Epidermal melanocyte (primary cell): Measurements from ENCODE around the gene COA4.
"Not testable (repeated sequence)": the region's sequence is repeated elsewhere in the genome, so short reads cannot be mapped to it uniquely, and the experiment has no call there.

Source experiments
- DNase-seq: peaks from one replicate; pipeline ENCODE4 v3.0.0; 2011; ENCODE audit warnings: low spot score; ENCODE audit not compliant: insufficient read length

The COA4 gene

DNA sequence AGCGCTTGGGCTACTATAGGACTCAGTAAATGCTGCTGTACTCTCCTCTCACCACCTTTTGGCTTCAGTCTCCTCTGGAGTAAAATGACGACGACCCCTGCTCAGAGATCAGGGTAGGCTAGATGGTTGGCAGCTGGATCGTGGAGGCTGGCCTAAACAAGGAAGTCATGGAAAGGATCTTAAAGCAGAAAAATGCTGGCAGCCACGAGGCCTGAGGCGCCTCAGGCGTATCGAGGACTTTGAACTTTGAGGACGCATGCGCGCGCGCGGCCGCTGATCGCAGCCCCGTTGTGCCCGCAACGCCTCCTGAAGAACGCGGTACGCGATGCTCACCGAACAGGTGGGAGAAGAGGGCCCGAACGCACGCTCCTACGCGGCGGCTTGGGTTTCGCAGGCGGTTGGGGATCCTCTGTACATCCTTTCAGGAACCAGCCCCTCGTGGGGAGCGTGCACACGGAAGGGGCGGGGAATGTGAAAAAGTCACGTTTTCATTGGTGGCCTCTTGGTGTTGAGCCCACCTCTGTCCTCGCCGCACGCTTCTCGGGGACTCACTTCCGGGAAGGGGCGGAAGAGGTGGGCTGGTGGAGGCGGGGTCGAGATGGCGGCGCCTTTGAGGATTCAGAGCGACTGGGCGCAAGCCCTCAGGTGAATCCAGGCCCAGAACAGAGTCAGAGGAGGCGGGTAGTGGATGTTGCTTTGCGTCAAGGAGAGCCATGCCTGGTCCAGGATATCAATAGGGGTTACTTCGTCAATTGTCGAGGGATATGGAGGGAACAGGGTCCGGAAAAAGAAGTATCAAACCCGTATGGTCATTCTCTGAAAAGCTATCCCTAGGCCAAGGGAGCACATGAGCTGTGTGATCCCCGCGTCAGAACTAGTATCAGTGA is at the start of gene COA4, which contains the start of gene PAAF1:
COA4 (minus strand) TSS at position 423 of the 887 bp plus-strand sequence. CDS start 3,468 bp downstream, outside the sequence.
PAAF1 (plus strand) TSS at position 576 of the 887 bp plus-strand sequence; CDS start at position 599, 23 bp downstream.
- peak; percentile 84 for DNase-seq

DNA sequence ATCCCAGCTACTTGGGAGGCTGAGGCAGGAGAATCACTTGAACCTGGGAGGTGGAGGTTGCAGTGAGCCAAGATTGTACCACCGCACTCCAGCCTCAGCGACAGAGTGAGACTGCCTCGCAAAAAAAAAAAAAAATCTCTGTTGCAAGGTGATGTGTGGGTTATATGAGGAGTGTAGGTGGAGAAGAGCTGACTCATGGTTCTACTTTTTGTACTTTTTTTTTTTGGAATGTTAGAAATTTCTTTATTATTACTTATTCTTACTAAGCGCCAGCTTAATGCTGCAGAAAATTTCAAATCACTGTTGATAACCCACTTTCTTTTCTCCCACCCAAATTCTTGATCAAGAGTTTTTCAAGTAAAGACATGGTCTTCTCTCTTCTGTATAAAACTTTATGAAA is 44.5 kb upstream of the COA4 start:
- no peak for DNase-seq

DNA sequence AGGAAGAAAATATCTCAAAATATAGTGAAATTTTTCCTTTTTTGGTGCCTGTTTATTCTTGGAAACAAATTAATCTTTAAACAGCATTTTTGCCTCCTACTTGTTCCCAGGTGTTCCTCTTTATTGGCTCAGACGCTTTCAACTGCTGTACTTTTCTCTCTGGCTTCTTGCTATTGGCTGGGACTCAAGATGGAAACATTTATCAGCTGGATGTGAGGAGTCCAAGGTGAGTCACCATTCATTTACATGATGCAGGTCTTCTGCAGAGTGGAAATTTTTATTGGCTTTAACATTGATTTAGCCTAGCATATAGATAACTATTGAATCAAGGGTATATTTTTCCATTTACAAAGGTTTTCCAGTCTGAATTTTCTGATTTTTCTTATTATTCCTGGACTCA is 39.8 kb upstream of the COA4 start:
- DNase-seq = no peak

DNA sequence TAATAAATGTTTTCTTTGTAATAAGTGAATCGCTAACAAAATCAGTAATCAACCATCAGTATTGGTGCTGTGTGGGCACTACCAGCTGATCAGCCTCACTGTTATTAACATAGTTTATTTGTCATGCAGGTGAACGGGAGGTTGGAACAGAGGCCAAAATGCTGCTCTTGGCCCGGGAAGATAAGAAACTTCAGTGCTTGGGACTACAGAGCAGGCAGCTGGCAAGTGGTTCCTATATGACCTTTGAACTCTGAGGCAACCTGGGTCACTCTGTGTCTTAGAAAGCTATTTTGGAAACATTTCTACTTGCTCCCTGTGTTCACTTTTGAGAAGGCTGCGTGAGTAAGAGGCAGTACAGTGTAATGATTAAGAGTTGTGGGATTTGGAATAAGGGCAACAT is 37.6 kb upstream of the COA4 start:
- no peak for DNase-seq

DNA sequence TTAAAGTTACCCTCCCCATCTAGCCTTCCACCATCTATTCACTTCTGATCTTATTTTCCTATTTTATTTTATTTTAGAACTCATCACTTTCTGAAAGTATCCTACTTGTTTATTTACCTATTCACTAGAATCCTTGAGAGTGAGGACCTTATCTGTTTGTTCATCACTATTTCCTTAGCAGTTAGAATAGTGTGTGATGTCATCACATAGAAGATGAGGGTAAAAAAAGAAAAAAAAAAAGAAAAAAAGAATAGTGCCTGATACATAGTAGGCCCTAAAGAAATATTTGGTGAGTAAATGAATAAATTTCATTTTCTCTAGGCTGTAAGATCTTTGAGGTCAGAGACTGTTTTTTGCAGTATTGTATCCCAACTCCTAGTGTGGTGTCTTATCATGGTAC is 36.8 kb upstream of the COA4 start:
- DNase-seq = no peak

DNA sequence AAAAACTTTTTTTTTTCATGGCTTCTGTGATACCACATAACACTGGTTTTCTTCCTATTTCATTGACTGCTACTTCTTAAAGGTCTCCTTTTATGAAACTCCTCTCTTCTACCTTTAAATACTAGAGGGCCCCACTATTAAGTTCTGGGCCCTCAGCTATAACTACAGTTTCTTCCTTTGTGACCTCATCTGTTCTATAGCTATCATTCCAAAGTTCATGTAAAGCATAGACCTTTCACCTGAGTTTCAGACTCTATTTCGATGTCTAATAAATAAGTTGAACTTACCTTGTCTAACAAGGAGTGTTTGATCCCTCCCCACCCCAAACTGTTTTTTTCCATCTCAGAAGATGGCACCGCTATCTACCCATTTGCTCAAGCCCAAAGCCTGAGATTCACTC is 35.4 kb upstream of the COA4 start:
- no peak for DNase-seq

DNA sequence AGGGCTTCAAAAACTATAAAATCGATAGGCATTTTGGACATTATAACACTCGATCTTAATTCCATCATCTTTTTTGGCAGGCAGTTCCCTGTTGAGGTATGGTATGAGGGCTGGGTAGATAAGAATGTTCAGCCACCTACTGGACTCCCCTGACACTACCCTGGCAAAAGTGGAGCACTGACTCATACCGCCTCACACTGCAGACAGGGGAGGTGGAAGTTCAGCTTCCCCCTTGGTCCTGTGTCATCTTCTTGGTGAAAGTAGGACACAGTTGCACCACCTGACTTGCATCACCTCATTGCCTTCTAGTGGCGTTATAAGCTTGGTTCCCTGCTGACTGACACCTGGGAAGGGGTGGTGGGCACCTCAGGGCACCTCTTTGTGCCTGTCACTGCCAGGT is 30.5 kb upstream of the COA4 start:
- no peak for DNase-seq

DNA sequence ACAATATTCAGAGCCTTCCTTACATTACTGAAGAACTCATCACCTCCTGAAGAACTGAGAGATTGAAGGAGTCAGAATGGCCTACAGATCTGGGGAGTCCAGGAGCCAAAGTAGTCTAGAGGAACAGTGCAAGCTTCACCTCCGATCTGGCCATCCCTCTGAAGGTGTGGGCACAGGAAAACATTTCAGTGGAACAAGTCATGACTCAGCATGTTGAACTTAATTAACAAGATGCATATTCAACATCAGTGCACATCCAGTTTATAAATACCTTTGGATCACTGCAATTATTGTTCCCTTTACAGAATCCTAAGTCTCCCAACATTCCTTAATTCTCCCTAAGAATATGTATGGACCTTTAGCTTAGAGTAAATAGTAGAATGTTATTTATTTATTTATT is 25.7 kb upstream of the COA4 start:
- DNase-seq = no peak

DNA sequence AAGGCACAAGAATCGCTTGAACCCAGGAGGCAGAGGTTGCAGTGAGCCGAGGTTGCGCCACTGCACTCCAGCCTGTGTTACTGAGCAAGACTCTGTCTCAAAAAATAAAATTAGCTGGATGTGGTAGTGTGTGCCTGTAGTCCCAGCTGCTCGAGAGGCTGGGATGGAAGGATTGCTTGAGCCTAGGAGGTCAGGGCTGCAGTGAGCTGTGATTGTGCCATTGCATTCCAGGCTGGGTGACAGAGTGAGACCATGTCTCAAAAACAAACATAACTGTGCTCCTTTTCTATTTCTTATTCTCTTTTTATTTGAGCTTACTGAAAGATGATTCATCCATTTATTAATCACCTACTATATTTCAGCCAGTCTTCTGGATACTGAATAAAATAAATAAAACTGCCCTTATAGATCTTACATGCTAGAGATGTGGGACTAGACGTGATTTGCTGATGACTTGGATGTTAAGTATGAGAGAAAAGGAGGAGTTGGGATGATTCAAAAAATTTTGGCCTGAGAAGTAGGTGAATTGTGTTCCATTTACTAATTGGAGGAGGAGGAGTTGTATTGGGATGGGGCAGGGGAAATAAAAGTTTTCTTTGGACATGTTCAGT is 18.2 kb upstream of the COA4 start:
- no peak for DNase-seq

DNA sequence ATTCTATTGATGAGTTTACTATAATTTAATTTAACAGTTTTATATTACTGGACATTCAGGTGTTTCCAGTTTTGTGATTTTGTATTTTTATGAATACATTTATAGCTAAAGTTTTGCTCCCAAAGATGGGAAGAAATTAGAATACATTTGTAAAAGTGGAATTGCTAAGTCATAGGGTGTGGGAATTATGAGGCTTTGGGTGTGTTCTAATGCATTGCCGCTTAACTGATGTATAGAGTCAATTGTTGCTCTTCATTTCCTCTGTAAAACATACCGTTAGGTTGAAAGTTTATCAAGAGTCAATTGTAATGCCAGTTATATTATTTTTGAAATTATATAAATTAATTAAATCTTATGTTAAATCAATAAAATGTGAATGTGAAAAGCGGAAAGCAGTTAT is 16.4 kb upstream of the COA4 start:
- no peak for DNase-seq

DNA sequence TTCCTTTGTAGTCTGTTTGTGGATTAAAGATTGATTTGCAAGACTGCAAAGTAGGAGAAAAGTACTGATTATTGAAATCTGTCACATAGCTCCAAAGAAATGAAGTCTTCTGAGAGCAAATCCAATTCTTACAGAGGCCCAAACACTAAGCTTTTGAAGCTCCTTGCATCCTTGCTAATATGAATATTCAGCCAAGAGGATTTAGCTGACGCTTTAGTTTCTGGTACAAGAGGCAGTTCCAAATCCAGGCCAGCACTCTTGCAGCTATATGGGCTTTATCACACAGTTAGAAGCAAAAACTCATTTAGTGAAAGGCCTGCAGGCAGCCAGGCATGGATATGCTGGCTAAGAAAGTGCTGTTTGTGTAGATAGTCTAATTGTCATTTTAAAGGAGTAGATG is 12.9 kb upstream of the COA4 start:
- DNase-seq = no peak

DNA sequence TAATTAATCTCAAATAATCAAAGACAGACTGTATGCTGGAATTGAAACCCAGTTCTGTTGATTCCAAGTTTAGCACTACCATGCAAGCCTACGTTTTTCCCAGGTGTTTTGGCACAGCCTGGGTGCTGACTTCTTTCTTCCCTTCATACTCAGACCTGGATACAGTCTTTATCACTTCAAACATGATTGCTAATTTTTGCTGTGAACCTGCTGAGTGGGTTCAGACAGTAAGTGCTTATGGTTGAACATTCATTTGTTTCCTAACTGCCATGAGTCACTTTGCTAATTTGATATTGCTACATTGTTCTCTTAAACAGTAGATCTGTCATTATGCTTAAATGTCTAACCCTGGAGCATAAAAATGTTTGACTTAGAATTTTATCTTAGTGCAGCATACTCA is 12.4 kb upstream of the COA4 start:
- no peak for DNase-seq

DNA sequence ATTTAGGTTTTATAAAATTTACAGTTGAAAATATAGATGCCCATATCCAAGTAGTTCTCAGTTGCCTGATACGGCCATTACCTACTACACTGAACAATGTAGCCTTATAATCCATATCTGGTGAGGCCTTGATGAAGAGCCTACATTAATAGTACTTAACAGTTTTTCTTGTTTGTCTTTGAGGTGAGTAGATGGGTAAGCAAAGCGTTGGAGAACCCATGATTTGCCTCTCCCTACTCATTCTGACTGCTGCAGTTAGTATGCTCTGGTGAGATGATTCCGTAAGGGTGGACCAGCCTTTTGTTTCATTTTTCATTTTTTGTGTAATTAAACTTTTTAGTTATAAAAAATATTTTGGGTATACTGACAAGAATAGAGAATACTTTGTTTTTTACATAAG is 11.6 kb upstream of the COA4 start:
- no peak for DNase-seq

DNA sequence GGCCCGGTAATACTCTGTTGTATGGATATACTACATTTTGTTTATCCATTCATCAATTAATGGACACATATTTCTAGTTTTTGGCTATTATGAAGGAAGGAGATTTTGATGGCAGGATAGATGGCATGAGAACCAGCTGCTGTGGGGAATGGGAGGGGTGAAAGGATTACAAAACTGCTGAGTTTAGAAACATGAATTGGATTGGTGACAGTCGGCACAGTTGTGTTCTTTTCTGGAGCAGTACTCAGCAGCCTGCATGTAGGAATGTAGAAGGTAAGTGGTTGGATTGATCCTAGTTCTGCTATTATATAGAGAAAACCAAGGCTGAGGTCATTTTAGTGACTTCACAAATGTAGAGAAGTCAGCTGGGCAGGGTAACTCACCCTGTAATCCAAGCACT is 7.2 kb upstream of the COA4 start:
- no peak for DNase-seq

DNA sequence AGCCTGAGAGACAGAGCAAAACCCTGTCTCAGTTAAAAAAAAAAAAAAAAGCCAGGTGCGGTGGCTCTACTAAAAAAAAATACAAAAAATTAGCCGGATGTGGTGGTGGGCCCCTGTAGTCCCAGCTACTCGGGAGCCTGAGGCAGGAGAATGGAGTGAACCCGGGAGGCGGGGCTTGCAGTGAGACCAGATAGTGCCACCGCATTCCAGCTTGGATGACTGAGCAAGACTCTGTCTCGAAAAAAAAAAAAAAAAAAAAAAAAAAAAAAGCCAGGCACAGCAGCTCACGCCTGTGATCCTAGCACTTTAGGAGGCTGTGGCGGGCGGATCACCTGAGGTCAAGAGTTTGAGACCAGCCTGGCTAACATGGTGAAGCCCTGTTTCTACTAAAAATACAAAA is 3.8 kb upstream of the COA4 start:
- DNase-seq = not testable (repeated sequence)

DNA sequence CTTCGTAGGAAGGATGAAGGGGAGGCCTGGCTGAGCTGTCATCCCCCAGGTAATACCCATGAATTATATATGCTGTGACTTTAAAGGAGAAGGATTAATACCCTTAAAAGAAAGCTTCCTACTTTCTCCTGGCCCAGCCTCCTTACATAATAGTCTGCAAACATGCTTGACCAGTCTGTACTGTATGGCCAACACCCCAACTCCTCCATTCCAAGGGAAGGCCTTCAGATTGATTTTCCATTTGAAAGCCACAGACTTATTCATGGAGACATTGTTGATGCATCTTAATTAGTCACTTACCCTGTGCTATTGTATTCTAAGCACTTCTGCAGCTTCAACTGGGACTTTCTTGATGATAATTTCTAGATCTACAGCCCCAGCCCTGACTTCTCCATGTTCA is 2.1 kb upstream of the COA4 start:
- DNase-seq = no peak

DNA sequence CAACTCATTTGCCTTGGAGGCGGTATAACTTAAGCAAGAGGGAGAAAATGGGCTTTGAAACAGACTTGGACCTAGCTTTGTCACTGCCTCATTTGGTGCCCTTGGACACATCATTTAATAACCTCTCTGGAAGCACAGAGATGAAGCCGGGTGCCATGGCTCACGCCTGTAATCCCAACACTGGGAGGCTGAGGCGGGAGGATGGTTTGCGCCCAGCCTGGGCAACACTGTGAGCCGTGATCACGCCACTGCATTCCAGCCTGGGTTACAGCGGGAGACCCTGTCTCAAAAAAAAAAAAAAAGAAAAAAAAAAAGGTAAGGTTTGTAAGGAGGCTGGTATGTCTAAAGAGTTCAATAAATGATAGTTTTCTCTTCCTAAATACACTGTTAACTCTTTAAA is 806 bp downstream of the COA4 start:
- DNase-seq = no peak

DNA sequence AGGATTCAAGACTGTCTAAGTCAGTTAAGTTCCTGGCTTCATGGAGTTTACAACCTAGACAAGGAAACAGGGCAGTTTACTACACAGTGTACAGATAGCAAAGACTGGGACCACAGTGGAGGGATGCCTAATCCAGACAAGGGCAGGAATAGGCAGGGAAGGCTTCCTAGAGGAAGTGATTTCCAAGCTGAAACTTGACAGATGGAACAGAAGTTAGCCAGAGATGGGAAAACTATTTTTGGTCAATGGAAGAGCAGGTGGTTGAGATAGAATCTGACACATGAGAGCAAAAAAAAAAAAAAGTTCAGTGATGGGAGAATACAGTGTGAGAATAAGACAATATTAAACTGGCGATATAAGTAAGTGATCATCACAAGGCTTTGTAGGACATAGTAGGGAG is 1.3 kb downstream of the COA4 start:
- no peak for DNase-seq

DNA sequence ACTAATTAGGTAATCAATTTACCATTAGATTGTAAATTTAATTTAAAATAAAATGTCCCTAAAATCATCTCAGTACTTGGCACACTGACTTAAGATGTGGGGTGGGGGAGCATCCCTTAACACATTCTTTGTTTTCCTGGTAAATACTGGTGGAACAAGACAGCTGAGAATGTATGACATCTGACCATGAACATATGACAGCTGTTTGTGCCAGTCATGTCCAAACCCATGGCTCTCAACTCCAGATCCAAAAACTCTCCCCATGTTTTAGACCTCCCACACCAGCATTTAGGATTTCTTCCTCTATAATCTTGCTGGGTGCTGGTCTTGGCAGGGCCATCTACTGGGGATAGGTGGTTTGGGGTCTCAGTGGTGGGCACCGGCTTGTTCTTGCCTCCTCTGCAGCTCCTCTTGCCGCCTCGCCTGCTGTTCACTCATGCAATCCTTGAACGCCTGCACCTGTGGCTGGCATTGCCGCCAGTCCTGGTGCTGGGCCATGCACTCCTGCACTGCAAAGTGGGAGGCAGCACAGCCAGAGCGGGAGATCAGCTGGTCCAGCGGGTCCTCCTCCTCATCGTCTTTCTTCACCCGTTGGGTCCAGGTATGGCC is 3.8 kb downstream of the COA4 start:
- DNase-seq = no peak

DNA sequence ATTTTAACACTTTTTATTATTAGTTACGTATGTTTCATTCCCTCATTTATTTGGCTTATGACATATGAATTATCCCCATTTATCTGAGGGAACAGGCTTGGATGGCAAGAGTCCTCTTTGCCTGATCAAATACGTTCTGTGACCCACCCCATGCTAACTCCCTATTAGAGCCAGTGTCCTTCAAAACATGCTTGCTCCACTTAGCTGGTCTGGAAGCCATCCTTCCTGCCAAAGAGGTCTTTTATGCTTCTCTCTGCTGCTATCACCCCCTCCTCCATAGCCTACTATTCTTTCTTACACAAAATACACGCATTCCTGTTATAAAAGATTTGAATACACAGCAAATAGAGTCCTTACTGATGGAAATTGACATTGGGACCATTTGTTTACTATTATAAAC is 6.4 kb downstream of the COA4 start:
- DNase-seq = no peak

DNA sequence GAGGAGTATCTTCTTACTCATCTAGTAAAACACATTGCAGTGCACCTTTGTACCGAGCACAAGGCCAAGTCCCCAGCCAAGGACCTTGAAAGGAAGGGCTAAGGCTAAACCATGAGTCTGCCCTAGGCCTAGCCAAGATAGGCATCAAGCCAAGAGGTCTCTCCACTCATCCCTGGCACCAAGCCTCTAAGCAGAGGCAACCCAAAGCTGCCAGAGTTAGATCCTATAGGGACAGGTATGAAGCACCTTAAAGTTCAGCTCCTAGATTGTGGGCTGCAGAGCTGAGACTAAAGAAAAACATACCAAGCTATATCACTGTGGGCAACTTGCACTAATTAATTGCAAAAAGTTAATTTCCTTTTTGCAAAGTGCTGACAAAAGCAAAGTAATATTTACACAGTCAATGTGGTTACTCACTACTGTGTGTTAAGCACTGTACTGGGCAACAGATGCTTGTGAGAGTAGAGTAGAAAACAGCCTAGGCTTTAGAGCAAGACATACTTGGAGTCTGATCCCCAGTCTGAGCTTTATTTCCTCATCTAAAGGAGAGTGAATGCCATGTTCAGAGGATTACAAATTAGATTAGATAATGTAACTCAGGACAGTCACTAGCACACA is 7.2 kb downstream of the COA4 start:
- DNase-seq = no peak

DNA sequence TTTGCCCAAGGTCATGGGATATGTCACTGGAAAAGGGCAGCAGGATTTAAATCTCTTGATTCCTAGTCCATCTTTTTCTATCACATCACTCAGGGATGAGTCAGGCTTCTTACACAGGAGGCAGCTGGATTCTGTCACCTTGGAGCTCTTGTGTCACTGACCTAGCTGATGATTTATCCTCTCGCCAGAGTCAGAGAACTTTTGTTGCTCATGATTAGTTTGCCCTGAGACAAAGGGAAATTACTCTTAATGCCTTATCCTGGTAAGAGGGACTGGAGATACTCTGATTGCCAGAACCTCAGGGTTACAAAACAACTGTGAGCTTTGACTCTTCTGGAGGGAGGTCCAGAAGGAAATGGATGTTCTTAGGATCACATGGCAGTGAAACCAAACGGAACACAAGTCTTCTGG is 10.1 kb downstream of the COA4 start:
- DNase-seq = no peak
